ENCODE results near the gene CPLX1. TPM values are rescaled to one million over a fixed set of nuclear protein-coding genes. Genes with fewer than 3 reads are reported as not detected.
"Not testable (repeated sequence)": the region's sequence is repeated elsewhere in the genome, so short reads cannot be mapped to it uniquely, and the experiment has no call there.

The CPLX1 gene
- total RNA-seq, 1 experiment from 2014 or later: 3.9 TPM

GRCh38 chr4:754221-755120 lies 71.5 kb downstream of the CPLX1 start:
- no TSS peak for BruUV-seq (replicated peaks)
- H4K20me1 ChIP-seq (ENCODE audit: insufficient read depth): peaks cover 7% of the 10 kb centered on the region
- intact Hi-C loops (cut with micrococcal nuclease; ENCODE audit: unreplicated experiment): no loop called here
- no peaks in the 10 kb centered on the region for H3K36me3 ChIP-seq (ENCODE audit: low read depth)
- no peaks in the 10 kb centered on the region for H3K27me3 ChIP-seq (ENCODE audit: insufficient read depth, low read depth)
- ChIA-PET CTCF (no interaction called here), POLR2A (ENCODE audit: unreplicated experiment) (no interaction called here)
- peaks cover 18% of the 10 kb centered on the region; the same call in 1 of the 2 replicates for H3F3A ChIP-seq (ENCODE audit: insufficient read depth, low read depth)
- H3K4me3 ChIP-seq: no peak overlapping the region
- H3K9me3 ChIP-seq (ENCODE audit: insufficient read depth, low read depth): no peaks in the 10 kb centered on the region
- TF ChIP-seq CTCF (conservative IDR thresholded peaks at IDR 0.05) (no peak), EZH2 (IDR thresholded peaks at IDR 0.05; ENCODE audit: low read depth) (no peak)
- H3K9me2 ChIP-seq (ENCODE audit: insufficient read depth): no peaks in the 10 kb centered on the region
- H3K4me1 ChIP-seq (replicated peaks; ENCODE audit: insufficient read depth): no peaks in the 10 kb centered on the region
- no peaks in the 10 kb centered on the region for H3K79me2 ChIP-seq (ENCODE audit: low read depth)
- no peak overlapping the region for H3K4me2 ChIP-seq
- no peak for DNase-seq
- H2AFZ ChIP-seq: no peak overlapping the region
- no peak overlapping the region for H3K27ac ChIP-seq

DNA sequence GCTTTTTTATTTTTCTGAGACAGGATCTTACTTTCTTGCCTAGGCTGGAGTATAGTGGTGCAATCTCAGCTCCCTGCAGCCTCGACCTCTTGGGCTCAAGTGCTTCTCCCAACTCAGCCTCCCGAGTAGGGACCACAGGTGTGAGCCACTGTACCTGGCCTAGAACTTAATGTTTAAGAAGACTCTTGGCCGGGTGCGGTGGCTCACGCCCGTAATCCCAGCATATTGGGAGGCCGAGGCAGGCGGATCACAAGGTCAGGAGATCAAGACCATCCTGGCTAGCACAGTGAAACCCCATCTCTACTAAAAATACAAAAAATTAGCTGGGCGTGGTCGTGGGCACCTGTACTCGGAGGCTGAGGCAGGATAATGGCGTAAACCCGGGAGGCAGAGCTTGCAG lies 72.7 kb downstream of the CPLX1 start:
- not testable (repeated sequence) for BruUV-seq (replicated peaks)

GRCh38 chr4:752196-752861 lies 73.6 kb downstream of the CPLX1 start:
- intact Hi-C loops (cut with micrococcal nuclease; ENCODE audit: unreplicated experiment): no loop called here
- Histone ChIP-seq H2AFZ (no peak overlapping the region), H3K36me3 (ENCODE audit: low read depth) (no peaks in the 10 kb centered on the region), H3K4me1 (replicated peaks; ENCODE audit: insufficient read depth) (no peaks in the 10 kb centered on the region), H3K27me3 (ENCODE audit: insufficient read depth, low read depth) (no peaks in the 10 kb centered on the region), H3K4me3 (no peak overlapping the region), H3F3A (ENCODE audit: insufficient read depth, low read depth) (peaks cover 13% of the 10 kb centered on the region; the same call in 1 of the 2 replicates), H3K9me2 (ENCODE audit: insufficient read depth) (no peaks in the 10 kb centered on the region), H3K9me3 (ENCODE audit: insufficient read depth, low read depth) (no peaks in the 10 kb centered on the region), H3K27ac (no peak overlapping the region), H3K4me2 (no peak overlapping the region), H4K20me1 (ENCODE audit: insufficient read depth) (peaks cover 7% of the 10 kb centered on the region), H3K79me2 (ENCODE audit: low read depth) (no peaks in the 10 kb centered on the region)
- ChIA-PET POLR2A (ENCODE audit: unreplicated experiment) (no interaction called here), CTCF (no interaction called here)
- BruUV-seq (replicated peaks): no TSS peak
- TF ChIP-seq EZH2 (IDR thresholded peaks at IDR 0.05; ENCODE audit: low read depth) (no peak), CTCF (conservative IDR thresholded peaks at IDR 0.05) (no peak)
- DNase-seq: no peak

More for the DNA sequence above, 72.7 kb downstream of the CPLX1 start:
- H4K20me1 ChIP-seq (ENCODE audit: insufficient read depth); DNase-seq; H3K4me2 ChIP-seq; H3K36me3 ChIP-seq (ENCODE audit: low read depth); H2AFZ ChIP-seq; H3K9me3 ChIP-seq (ENCODE audit: insufficient read depth, low read depth); CTCF ChIA-PET; POLR2A ChIA-PET (ENCODE audit: unreplicated experiment); H3K4me1 ChIP-seq (replicated peaks; ENCODE audit: insufficient read depth); H3K9me2 ChIP-seq (ENCODE audit: insufficient read depth); H3K79me2 ChIP-seq (ENCODE audit: low read depth); intact Hi-C loops (cut with micrococcal nuclease; ENCODE audit: unreplicated experiment); H3K27ac ChIP-seq; H3K4me3 ChIP-seq; H3K27me3 ChIP-seq (ENCODE audit: insufficient read depth, low read depth): not testable (repeated sequence)
- peaks cover 18% of the 10 kb centered on the region; the same call in 1 of the 2 replicates for H3F3A ChIP-seq (ENCODE audit: insufficient read depth, low read depth)

All from PC-9 (cell line).